GM12878 (cell line): ENCODE data around the gene DERL3. TPM values are rescaled to one million over a fixed set of nuclear protein-coding genes. Genes with fewer than 3 reads are reported as not detected.

Source experiments
- CBX5 ChIP-seq: sonication (generic); IDR thresholded peaks from 2 replicates; pipeline ENCODE4 v1.6.1; 2016; ENCODE audit warnings: low read depth, moderate library complexity, mild to moderate bottlenecking, inconsistent platforms
- GATAD2B ChIP-seq: fragments of 450-650 bp; conservative IDR thresholded peaks from 2 replicates; pipeline ENCODE4 v1.6.1; 2017; ENCODE audit warnings: low read depth, mild to moderate bottlenecking, moderate library complexity
- HDGF ChIP-seq: fragments of 450-650 bp; IDR thresholded peaks from 2 replicates; pipeline ENCODE4 v1.6.1; 2016; ENCODE audit warnings: antibody characterized with exemption
- IKZF2 ChIP-seq, 2 experiments: fragments of 450-650 bp; IDR thresholded peaks; 2 replicates each; pipeline ENCODE4 v1.6.1; 2017; ENCODE audit warnings: mild to moderate bottlenecking in 2 of 2, moderate library complexity in 2 of 2
- MLLT1 ChIP-seq: fragments of 450-650 bp; IDR thresholded peaks from 2 replicates; pipeline ENCODE4 v1.6.1; 2016; ENCODE audit warnings: mild to moderate bottlenecking
- NBN ChIP-seq: fragments of 450-650 bp; IDR thresholded peaks from 2 replicates; pipeline ENCODE4 v1.6.1; 2016
- NFYA ChIP-seq: IDR thresholded peaks from 2 replicates; pipeline ENCODE4 v1.6.1; 2011; ENCODE audit warnings: low read depth, mild to moderate bottlenecking, low read length, improper control_type of control experiment, borderline replicate concordance
- PAX8 ChIP-seq: fragments of 450-650 bp; IDR thresholded peaks from 2 replicates; pipeline ENCODE4 v1.6.1; 2017; ENCODE audit warnings: mild to moderate bottlenecking, moderate library complexity
- POU2F2 ChIP-seq: IDR thresholded peaks from 3 replicates; pipeline ENCODE4 v1.6.1; 2011; ENCODE audit warnings: low read depth, mild to moderate bottlenecking, low read length, borderline replicate concordance
- RAD51 ChIP-seq: fragments of 450-650 bp; IDR thresholded peaks from 2 replicates; pipeline ENCODE4 v1.6.1; 2016; ENCODE audit warnings: moderate library complexity, mild to moderate bottlenecking, inconsistent platforms
- ZSCAN29 ChIP-seq: fragments of 450-650 bp; IDR thresholded peaks from 2 replicates; pipeline ENCODE4 v1.6.1; 2017; ENCODE audit warnings: mild to moderate bottlenecking, moderate library complexity
- polyA plus RNA-seq, 11 experiments: library from polyadenylated mRNA; depleted of rRNA in 4 of 11; unstranded in 6 of 11; stranded (reverse) in 5 of 11; fragments of >200 nt; fragmentation: Nextera tagmentation in 4 of 11; fragmentation: Illumina TruSeq in 1 of 11; extraction: Ambion mirVana in 4 of 11; extraction: Trizol in 1 of 11; gene quantifications; 1 replicate in 1 of 11; 2 replicates in 10 of 11; pipeline versions ENCODE4 v1.2.1 to v1.2.3, GENCODE V29; 2011 to 2016; ENCODE audit warnings: inconsistent platforms in 2 of 11, missing spikeins in 2 of 11, low read depth in 1 of 11
- total RNA-seq, 4 experiments: library from RNA; depleted of rRNA in 3 of 4; stranded (reverse); fragments of >200 nt in 3 of 4; fragmentation: Illumina TruSeq in 1 of 4; extraction: Trizol in 1 of 4; gene quantifications; 2 replicates each; pipeline versions ENCODE4 v1.2.1 to v1.2.3, GENCODE V29; 2013 to 2021
- TF ChIP-seq, protein P1 (sequence below): fragments of 450-650 bp; IDR thresholded peaks from 2 replicates; pipeline ENCODE4 v1.6.1; 2016; ENCODE audit warnings: mild to moderate bottlenecking, moderate library complexity, borderline replicate concordance

The DERL3 gene
- total and polyA plus RNA-seq, 10 of the 15 experiments (the other 5 are each of a cell fraction or from before 2014, with no cell fraction given): 4.1 to 52.4 (median 14.1) TPM

DNA sequence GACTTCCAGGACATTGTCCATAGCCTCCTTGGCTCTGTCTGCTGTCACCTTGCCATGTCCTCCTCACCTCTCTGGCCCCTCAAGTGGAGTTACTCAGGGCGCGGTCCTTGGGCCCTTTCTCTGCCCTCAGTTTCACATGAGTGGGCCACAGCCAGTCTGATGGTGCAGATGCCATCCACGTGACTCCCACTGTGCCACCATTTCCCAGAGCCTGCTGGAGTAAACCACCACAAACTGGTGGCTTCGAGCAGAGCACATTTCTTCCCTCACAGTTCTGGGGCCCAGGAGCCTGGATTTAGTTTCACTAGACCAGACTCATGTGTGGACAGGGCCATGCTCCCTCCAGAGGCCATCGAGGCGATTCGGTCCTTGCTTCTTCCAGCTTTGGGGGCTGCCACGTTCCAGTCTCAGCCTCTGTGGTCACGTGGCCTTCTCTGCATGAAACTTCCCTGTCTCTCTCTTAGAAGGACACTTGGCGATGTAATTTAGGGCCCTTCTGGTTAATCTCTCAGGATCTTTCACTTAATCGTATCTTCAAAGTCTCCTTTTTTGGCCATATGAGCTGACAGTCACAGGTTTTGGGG lies 37.5 kb downstream of the DERL3 start (continued):
- TF ChIP-seq, protein P1, sequence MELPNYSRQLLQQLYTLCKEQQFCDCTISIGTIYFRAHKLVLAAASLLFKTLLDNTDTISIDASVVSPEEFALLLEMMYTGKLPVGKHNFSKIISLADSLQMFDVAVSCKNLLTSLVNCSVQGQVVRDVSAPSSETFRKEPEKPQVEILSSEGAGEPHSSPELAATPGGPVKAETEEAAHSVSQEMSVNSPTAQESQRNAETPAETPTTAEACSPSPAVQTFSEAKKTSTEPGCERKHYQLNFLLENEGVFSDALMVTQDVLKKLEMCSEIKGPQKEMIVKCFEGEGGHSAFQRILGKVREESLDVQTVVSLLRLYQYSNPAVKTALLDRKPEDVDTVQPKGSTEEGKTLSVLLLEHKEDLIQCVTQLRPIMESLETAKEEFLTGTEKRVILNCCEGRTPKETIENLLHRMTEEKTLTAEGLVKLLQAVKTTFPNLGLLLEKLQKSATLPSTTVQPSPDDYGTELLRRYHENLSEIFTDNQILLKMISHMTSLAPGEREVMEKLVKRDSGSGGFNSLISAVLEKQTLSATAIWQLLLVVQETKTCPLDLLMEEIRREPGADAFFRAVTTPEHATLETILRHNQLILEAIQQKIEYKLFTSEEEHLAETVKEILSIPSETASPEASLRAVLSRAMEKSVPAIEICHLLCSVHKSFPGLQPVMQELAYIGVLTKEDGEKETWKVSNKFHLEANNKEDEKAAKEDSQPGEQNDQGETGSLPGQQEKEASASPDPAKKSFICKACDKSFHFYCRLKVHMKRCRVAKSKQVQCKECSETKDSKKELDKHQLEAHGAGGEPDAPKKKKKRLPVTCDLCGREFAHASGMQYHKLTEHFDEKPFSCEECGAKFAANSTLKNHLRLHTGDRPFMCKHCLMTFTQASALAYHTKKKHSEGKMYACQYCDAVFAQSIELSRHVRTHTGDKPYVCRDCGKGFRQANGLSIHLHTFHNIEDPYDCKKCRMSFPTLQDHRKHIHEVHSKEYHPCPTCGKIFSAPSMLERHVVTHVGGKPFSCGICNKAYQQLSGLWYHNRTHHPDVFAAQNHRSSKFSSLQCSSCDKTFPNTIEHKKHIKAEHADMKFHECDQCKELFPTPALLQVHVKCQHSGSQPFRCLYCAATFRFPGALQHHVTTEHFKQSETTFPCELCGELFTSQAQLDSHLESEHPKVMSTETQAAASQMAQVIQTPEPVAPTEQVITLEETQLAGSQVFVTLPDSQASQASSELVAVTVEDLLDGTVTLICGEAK: 0 out of 2 replicates have a peak, but pooled peaks have one; percentile 9
- TF ChIP-seq HDGF (0 out of 2 replicates have a peak, but pooled peaks have one; percentile 20), IKZF2 (IDR thresholded peaks at IDR 0.05) (0 out of 4 replicates have a peak, but pooled peaks of 1 of the 2 experiments have one; percentile 7), RAD51 (peak; percentile 65; the same call in 1 of the 2 replicates), PAX8 (no peak), ZSCAN29 (no peak), NFYA (no peak), MLLT1 (no peak), NBN (0 out of 2 replicates have a peak, but pooled peaks have one; percentile 5), POU2F2 (no peak), GATAD2B (peak; percentile 51; the same call in 1 of the 2 replicates), CBX5 (no peak)
- TF ChIP-seq, all 136 proteins: peak for 12
